Measurements from ENCODE around the gene PITX1. TPM values are rescaled to one million over a fixed set of nuclear protein-coding genes. Genes with fewer than 3 reads are reported as not detected.

PITX1 gene
- polyA plus RNA-seq, 3 donors = not detected

DNA sequence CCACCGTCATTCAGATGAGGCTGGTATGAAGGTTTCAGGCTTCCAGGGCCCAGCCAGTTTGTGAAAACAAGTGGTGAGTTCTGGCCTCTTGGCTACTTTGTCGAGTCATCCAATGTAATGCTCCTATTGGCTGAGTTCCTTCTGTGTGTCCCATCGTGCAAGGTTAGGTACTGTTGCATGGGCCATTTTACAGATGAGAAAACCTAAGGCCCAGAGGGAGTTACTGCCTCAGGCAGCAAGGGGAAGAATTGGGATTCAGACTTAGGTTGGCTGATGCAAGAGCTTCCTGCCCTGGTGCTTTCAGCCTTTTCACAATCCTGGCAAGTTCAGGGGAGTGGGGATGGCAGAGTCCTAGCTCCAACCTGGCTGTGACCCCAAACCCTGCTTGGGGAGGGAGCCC is 17.4 kb upstream of the PITX1 start:
- 76% methylated on average over 3 of the region's 3 CpGs for WGBS (ENCODE audit: insufficient coverage)
- Mint-ChIP-seq H3K27ac (no peak overlapping the region), H3K27me3 (ENCODE audit: low read depth in 3 of 3) (peaks cover 71 to 90% (median 83%) of the 10 kb centered on the region in 3 donors), H3K9me3 (peaks cover 0 to 2% (median 0%) of the 10 kb centered on the region in 7 donors), H3K4me1 (peaks cover 4% of the 10 kb centered on the region), H3K36me3 (no peaks in the 10 kb centered on the region), H3K4me3 (peak overlapping the region in 1 of 2 donors; percentile 33)
- H4K20me1 ChIP-seq (ENCODE audit: insufficient read depth, low read length) = no peaks in the 10 kb centered on the region
- H3K36me3 ChIP-seq (replicated peaks in 1 of 2; ENCODE audit: control insufficient read depth in 1 of 2, insufficient read depth in 2 of 2, low read length in 2 of 2) = no peaks in the 10 kb centered on the region
- no peak overlapping the region for H3K9ac ChIP-seq (ENCODE audit: insufficient read depth, low read length, poor library complexity, severe bottlenecking)
- H3K79me2 ChIP-seq (ENCODE audit: insufficient read depth, low read length) = no peaks in the 10 kb centered on the region
- no peak overlapping the region for H3K4me2 ChIP-seq (replicated peaks; ENCODE audit: extremely low read depth, low read length, poor library complexity, severe bottlenecking)
- peaks cover 0 to 3% of the 10 kb centered on the region in 2 donors for H3K9me3 ChIP-seq (replicated peaks in 1 of 2; ENCODE audit: control insufficient read depth in 1 of 2, insufficient read depth in 1 of 2, low read length in 2 of 2)
- no peaks in the 10 kb centered on the region for H3K4me1 ChIP-seq (ENCODE audit: control insufficient read depth in 1 of 2, insufficient read depth in 2 of 2, low read length in 2 of 2)
- H3K27me3 ChIP-seq (ENCODE audit: control insufficient read depth in 2 of 2, insufficient read depth in 2 of 2, low read length in 2 of 2) = peaks cover 24 to 78% of the 10 kb centered on the region in 2 donors
- no peak overlapping the region for H3K4me3 ChIP-seq (replicated peaks in 1 of 3; ENCODE audit: low read depth in 2 of 3, low read length in 3 of 3)
- no peak for TF ChIP-seq CTCF (IDR thresholded peaks at IDR 0.05)
- H2AFZ ChIP-seq (ENCODE audit: insufficient read depth, low read depth, low read length, poor library complexity, severe bottlenecking) = no peak overlapping the region
- intact Hi-C loops (cut with micrococcal nuclease) = no loop called here
- no peak for DNase-seq
- no peak overlapping the region for H3K27ac ChIP-seq (ENCODE audit: low read depth in 1 of 2, low read length in 2 of 2)

- intact Hi-C loops (cut with micrococcal nuclease) = no loop called here
- no peak overlapping the region for H3K27ac ChIP-seq (ENCODE audit: low read depth in 1 of 2, low read length in 2 of 2)
- TF ChIP-seq CTCF (IDR thresholded peaks at IDR 0.05) = no peak
- Mint-ChIP-seq H3K4me1 (peaks cover 4% of the 10 kb centered on the region), H3K4me3 (peak overlapping the region in 1 of 2 donors; percentile 53), H3K36me3 (no peaks in the 10 kb centered on the region), H3K27ac (peak overlapping the region in 1 of 7 donors; percentile 42), H3K27me3 (ENCODE audit: low read depth in 3 of 3) (peaks cover 70 to 93% (median 76%) of the 10 kb centered on the region in 3 donors), H3K9me3 (peaks cover 0 to 2% (median 0%) of the 10 kb centered on the region in 7 donors)
- no peak overlapping the region for H3K9ac ChIP-seq (ENCODE audit: insufficient read depth, low read length, poor library complexity, severe bottlenecking)
- no peak for DNase-seq
- no peaks in the 10 kb centered on the region for H3K36me3 ChIP-seq (replicated peaks in 1 of 2; ENCODE audit: control insufficient read depth in 1 of 2, insufficient read depth in 2 of 2, low read length in 2 of 2)
- 8% methylated on average over 45 of the region's 45 CpGs for WGBS (ENCODE audit: insufficient coverage)
- no peaks in the 10 kb centered on the region for H3K4me1 ChIP-seq (ENCODE audit: control insufficient read depth in 1 of 2, insufficient read depth in 2 of 2, low read length in 2 of 2)
- no peak overlapping the region for H3K4me2 ChIP-seq (replicated peaks; ENCODE audit: extremely low read depth, low read length, poor library complexity, severe bottlenecking)
- H3K9me3 ChIP-seq (replicated peaks in 1 of 2; ENCODE audit: control insufficient read depth in 1 of 2, insufficient read depth in 1 of 2, low read length in 2 of 2) = peaks cover 0 to 3% of the 10 kb centered on the region in 2 donors
- no peaks in the 10 kb centered on the region for H4K20me1 ChIP-seq (ENCODE audit: insufficient read depth, low read length)
- peaks cover 27 to 84% of the 10 kb centered on the region in 2 donors for H3K27me3 ChIP-seq (ENCODE audit: control insufficient read depth in 2 of 2, insufficient read depth in 2 of 2, low read length in 2 of 2)
- H2AFZ ChIP-seq (ENCODE audit: insufficient read depth, low read depth, low read length, poor library complexity, severe bottlenecking) = no peak overlapping the region
- H3K79me2 ChIP-seq (ENCODE audit: insufficient read depth, low read length) = no peaks in the 10 kb centered on the region
- no peak overlapping the region for H3K4me3 ChIP-seq (replicated peaks in 1 of 3; ENCODE audit: low read depth in 2 of 3, low read length in 3 of 3)
These were observed 16.3 kb upstream of the PITX1 start for GRCh38 chr5:135050244-135050767.
